ENCODE measurements around the gene SPEG.
A peak's percentile ranks its signal among the peaks of the same experiment; 100 is the strongest.

SPEG gene

DNA sequence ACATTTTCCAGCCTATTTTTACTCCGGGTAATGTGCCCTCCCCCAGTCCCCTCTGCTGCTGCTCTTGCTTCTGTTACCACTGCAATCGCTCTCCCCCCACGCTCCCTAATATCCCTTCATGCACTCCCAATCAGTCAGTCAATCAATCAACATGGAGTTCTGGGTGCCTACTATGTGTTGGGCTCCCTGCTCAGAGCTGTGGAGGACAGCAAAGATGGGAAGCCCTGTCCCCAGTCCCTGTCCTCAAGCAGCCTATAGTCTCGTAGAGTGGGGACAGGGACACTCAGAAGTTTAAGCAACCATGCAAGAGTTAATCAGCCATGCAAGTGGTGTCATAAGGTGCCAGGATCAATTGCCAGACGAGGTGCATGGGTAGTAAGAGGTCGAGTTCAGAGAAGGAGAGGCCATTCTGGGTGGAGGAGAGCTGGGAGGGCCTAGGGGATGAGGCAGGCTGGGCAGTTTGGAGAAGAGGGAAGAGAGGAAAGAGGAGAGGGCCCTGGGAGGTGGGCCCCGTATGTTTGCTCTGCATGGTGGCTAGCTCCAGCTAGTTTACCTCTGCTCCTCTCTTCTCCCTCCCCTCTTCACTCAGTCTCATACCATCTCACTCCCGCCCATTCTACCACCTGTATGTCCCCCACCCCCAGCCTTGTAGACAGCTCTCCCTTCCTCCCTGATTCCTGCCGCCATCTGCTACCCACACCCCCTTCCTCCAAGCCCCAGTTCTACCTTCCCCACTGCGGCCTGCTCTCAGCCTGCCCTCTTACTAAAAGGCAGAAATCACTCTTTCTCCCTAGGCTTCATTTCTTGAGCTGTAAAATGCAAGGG, 83.5 kb downstream of the SPEG start:
- no peak for DNase-seq (ENCODE audit: low read depth)
- TF ChIP-seq, protein P1, sequence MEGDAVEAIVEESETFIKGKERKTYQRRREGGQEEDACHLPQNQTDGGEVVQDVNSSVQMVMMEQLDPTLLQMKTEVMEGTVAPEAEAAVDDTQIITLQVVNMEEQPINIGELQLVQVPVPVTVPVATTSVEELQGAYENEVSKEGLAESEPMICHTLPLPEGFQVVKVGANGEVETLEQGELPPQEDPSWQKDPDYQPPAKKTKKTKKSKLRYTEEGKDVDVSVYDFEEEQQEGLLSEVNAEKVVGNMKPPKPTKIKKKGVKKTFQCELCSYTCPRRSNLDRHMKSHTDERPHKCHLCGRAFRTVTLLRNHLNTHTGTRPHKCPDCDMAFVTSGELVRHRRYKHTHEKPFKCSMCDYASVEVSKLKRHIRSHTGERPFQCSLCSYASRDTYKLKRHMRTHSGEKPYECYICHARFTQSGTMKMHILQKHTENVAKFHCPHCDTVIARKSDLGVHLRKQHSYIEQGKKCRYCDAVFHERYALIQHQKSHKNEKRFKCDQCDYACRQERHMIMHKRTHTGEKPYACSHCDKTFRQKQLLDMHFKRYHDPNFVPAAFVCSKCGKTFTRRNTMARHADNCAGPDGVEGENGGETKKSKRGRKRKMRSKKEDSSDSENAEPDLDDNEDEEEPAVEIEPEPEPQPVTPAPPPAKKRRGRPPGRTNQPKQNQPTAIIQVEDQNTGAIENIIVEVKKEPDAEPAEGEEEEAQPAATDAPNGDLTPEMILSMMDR (IDR thresholded peaks at IDR 0.05; ENCODE audit: insufficient read depth, low read depth, low read length, missing control alignments), result no peak
- no peak overlapping the region for H3K4me3 ChIP-seq (ENCODE audit: low read length)

DNA sequence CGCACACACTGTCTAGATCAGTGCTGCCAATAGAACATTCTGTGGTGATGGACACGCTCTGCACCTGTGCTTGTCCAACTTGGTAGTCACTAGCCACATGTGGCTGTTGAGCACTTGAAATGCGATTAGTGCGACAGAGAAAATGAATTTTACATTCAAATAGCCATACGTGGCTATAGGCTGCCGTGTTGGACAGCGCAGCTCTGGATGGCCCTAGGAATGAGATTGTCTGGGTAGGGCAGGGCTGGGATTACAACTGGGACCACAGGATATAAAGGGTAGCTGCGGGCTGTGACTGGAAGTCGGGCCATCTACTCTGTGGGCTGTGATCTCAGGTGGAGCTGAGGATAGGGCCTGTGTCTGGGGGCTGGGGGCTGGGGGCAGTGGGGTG, 84.9 kb downstream of the SPEG start:
- no peak overlapping the region for H3K4me3 ChIP-seq (ENCODE audit: low read length)
- DNase-seq (ENCODE audit: low read depth), result no peak
- TF ChIP-seq, protein P1 (IDR thresholded peaks at IDR 0.05; ENCODE audit: insufficient read depth, low read depth, low read length, missing control alignments), result no peak

DNA sequence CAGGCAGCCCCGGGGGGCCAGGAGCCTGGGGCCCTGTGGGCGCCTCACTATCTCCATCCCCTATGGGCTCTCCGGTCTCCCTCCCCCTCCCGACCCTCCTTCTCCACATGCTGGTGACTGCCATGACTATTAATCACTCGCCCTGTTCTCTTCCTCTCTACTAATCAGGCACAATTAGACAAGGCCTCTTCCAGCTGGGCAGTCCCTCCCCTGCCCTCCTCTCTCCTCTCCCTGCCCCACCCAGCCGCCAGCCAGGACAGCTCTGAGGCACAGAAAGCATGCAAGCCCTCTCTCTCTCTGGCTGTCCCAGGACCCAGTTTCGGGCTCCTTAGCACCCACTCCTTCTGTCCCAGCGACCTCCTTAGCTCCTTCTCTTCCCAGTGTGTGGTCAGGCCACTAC, 85.4 kb downstream of the SPEG start:
- H3K4me3 ChIP-seq (ENCODE audit: low read length), result no peak overlapping the region
- DNase-seq (ENCODE audit: low read depth), result no peak
- TF ChIP-seq, protein P1 (IDR thresholded peaks at IDR 0.05; ENCODE audit: insufficient read depth, low read depth, low read length, missing control alignments), result no peak

DNA sequence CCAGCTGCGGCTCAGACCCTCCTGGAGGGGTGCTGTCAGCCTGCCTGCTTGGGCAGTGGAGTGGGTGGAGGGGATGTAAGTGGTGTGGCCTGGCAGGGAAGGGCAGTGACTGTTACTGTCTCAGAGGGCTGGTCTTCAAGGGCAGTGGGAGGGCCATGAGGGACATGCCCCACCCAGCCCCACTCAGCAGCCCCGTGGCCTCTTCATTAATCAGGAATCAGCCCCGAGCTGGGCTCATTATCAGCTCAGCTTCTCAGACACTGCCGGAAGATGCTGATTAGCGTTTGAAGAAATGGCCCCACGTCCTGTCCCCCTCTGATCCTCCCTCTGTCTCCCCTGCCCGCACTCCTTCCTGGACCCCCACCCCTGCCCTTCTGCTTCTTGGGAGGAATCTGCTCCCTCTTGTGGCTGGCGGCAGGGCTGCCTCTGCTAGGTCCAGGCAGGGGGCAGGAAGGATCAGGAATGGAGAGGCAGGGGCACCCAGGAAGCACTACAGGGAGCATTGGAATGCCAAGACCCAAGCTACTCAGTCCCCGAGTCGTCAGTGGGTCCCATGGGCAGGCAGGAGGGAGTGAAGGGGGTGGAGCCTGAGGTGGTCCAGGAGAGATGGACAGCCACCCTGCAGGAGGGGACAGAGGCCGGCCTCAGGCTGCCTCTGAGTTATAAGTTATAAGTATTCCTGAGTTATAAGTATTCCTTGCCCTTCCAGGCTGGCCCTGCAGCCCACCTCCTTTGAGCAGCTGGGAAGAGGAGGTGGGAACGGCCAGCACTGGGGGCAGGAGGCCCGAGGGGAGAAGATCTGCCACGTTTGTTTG, 86.6 kb downstream of the SPEG start:
- no peak overlapping the region for H3K4me3 ChIP-seq (ENCODE audit: low read length)
- peak; percentile 30 for DNase-seq (ENCODE audit: low read depth)
- TF ChIP-seq, protein P1 (IDR thresholded peaks at IDR 0.05; ENCODE audit: insufficient read depth, low read depth, low read length, missing control alignments), result peak; percentile 58

DNA sequence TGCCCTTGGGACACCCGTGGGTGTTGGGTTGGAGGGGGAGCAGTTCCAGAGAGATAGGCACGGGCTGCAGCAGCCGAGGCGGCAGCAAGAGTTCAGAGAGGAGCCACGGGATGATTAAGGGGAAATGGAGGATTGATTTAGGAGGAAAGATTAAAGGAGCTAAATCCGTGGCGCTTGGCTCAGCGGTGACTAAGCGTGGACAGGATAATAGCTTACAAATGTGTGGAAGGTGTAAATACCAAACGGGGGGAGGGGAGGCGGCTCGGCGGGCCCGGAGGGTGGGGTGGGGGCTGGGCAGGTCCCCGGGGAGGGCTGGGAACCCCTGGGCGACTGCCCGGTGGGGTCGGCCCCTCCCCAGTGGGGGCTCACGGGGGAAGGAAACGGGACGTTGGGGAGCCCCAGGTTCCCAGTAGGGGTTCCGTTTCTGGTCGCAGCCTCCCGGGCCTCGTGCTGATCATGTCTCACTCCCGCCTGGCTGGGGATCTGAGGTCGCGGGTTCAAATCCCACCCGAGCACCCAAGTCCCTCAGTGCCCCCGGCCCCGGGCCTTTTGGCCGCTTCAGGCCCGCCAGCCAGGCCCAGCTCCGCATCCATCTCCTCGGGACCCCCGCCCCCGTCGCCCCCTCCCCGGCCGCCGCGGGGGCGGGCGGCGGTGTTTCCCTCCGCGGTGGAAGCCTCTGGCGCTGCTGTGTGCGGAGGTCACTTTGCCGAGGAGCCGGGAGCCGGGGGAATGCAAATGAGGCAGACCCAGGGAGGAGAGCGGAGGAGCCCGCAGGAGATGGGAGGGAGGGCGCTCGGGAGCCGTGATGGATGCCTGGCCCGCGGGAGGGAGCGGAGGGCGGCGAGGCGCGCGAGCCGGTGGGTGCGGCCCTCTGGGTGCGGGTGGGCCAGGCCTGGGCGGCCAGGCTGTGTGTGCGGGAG, 87.7 kb downstream of the SPEG start:
- DNase-seq (ENCODE audit: low read depth), result peak; percentile 81
- H3K4me3 ChIP-seq (ENCODE audit: low read length), result no peak overlapping the region
- TF ChIP-seq, protein P1 (IDR thresholded peaks at IDR 0.05; ENCODE audit: insufficient read depth, low read depth, low read length, missing control alignments), result no peak

DNA sequence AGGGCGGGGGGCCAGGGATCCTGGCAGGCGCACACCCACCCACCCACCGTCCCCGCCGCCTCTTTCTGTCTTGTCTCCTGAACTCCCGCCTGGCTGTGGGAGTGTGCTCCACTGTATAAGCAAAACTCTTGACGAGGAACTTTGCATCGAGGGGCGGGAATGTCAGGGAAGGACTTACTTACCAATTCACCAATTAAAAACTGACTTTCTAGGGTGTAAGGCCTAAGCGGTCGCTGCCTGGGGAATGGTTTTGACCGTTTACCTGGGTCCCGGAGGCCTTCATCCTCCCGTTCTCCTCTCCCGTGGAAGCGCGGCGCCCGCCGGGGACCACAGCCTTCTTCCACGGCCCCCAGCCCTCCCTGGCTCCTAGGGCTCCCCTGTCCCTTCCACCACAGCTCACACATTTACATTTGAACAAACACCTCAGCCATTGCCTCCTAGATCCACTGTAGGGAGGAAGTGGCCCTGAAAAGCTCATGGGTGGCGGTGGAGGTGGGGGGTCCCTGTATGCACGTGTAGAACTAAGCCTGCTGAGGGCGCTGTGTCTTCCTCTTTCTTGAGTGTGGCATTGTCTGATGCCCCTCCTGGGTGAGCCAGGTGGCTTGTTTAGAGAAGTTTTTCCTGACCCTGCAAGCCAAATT, 88.5 kb downstream of the SPEG start:
- DNase-seq (ENCODE audit: low read depth), result no peak
- no peak overlapping the region for H3K4me3 ChIP-seq (ENCODE audit: low read length)

More for the DNA sequence above, 88.5 kb downstream of the SPEG start:
- TF ChIP-seq, protein P1 (IDR thresholded peaks at IDR 0.05; ENCODE audit: insufficient read depth, low read depth, low read length, missing control alignments), result no peak
